Panc1 (cell line): ENCODE data around the gene CADPS2. TPM values are rescaled to one million over a fixed set of nuclear protein-coding genes. Genes with fewer than 3 reads are reported as not detected.

Experiments used
- ATAC-seq: fragments of 200-7000 bp; cut with Tn5 transposase; 2 replicates; pipeline ENCODE4 v1.9.1; 2020; ENCODE audit warnings: mild to moderate bottlenecking, moderate library complexity
- BruUV-seq: library from RNA; stranded (reverse); fragments of 400-500 nt; replicated peaks from 2 replicates; lab custom pipeline; 2021; lab: Mats Ljungman, UMichigan
- CTCF ChIA-PET: fragments of 300-600 bp; sonication (Branson Sonifier 250); formaldehyde crosslinking; loops from one replicate; lab custom pipeline; 2022; ENCODE audit warnings: antibody characterized with exemption; lab: Charles Lee
- POLR2A ChIA-PET: fragments of 300-600 bp; sonication (Branson Sonifier 250); formaldehyde crosslinking; loops from one replicate; lab custom pipeline; 2022; ENCODE audit warnings: antibody characterized with exemption; lab: Charles Lee
- DNase-seq: peaks from one replicate; pipeline ENCODE4 v3.0.0-alpha.2; 2010; ENCODE audit warnings: low read depth, low spot score
- H3K27ac ChIP-seq: 2 replicates; pipeline ENCODE4 v1.5.1; 2011; ENCODE audit warnings: mild to moderate bottlenecking, low read length, inconsistent platforms
- H3K27me3 ChIP-seq: fragments of 200-500 bp; sonication (Bioruptor generic); 2 replicates; pipeline ENCODE4 v1.6.0; 2014; ENCODE audit warnings: low read length, inconsistent platforms; ENCODE audit not compliant: control insufficient read depth, insufficient read depth
- H3K36me3 ChIP-seq: fragments of 200-500 bp; sonication (Bioruptor generic); 2 replicates; pipeline ENCODE4 v1.5.1; 2014; ENCODE audit warnings: inconsistent platforms, mild to moderate bottlenecking, low read length, moderate library complexity; ENCODE audit not compliant: control insufficient read depth, insufficient read depth
- H3K4me1 ChIP-seq: 2 replicates; pipeline ENCODE4 v1.5.1; 2011; ENCODE audit warnings: inconsistent platforms, mild to moderate bottlenecking, low read length, moderate library complexity; ENCODE audit not compliant: control insufficient read depth, insufficient read depth
- H3K4me3 ChIP-seq, 2 experiments: 2 replicates each; pipeline ENCODE4 v1.5.1; 2011 to 2012; ENCODE audit warnings: low read depth in 2 of 2, low read length in 2 of 2, mild to moderate bottlenecking in 2 of 2, inconsistent platforms in 1 of 2, moderate library complexity in 1 of 2
- H3K9me3 ChIP-seq: fragments of 200-500 bp; sonication (Bioruptor generic); 2 replicates; pipeline ENCODE4 v1.5.1; 2014; ENCODE audit warnings: low read depth, mild to moderate bottlenecking, inconsistent platforms, low read length, moderate library complexity; ENCODE audit not compliant: control insufficient read depth, insufficient read depth
- POLR2AphosphoS5 ChIP-seq: IDR thresholded peaks from 2 replicates; pipeline ENCODE4 v1.6.1; 2012; ENCODE audit warnings: mild to moderate bottlenecking, low read depth, low read length, moderate library complexity
- SIN3A ChIP-seq: IDR thresholded peaks from 2 replicates; pipeline ENCODE4 v1.6.1; 2012; ENCODE audit warnings: low read depth, mild to moderate bottlenecking, low read length, moderate library complexity, borderline replicate concordance; ENCODE audit not compliant: insufficient read depth
- TCF7L2 ChIP-seq: IDR thresholded peaks from 2 replicates; pipeline ENCODE4 v1.6.1; 2011; ENCODE audit warnings: mild to moderate bottlenecking, low read depth, low read length, inconsistent platforms
- in situ Hi-C: cut with HindIII; loops from 2 replicates; pipeline ENCODE4 v1.10.0; 2016; ENCODE audit warnings: low sequenced_read_pairs, low pct_unique_long_range_greater_than_20kb
- intact Hi-C: fragments of 100-400 bp; cut with micrococcal nuclease; formaldehyde crosslinking; loops from one replicate; pipeline ENCODE4 v1.10.0; 2022; ENCODE audit not compliant: unreplicated experiment
- total RNA-seq: library from RNA; stranded (reverse); gene quantifications from one replicate; pipeline ENCODE4 v1.2.1, GENCODE V29; 2021; ENCODE audit not compliant: unreplicated experiment
- TF ChIP-seq, protein P1 (sequence below), 2 experiments: IDR thresholded peaks; 2 replicates each; pipeline ENCODE4 v1.6.1; 2011 to 2012; ENCODE audit warnings: low read depth in 2 of 2, control low read depth in 1 of 2, low read length in 1 of 2, mild to moderate bottlenecking in 1 of 2, moderate library complexity in 1 of 2; ENCODE audit not compliant: insufficient read depth in 1 of 2
- TF ChIP-seq, protein P2 (sequence below): fragments of 450-650 bp; IDR thresholded peaks from 2 replicates; pipeline ENCODE4 v1.5.1; 2017; ENCODE audit warnings: mild to moderate bottlenecking

Gene CADPS2
- total RNA-seq, 1 experiment from 2014 or later: 1.6 TPM

DNA sequence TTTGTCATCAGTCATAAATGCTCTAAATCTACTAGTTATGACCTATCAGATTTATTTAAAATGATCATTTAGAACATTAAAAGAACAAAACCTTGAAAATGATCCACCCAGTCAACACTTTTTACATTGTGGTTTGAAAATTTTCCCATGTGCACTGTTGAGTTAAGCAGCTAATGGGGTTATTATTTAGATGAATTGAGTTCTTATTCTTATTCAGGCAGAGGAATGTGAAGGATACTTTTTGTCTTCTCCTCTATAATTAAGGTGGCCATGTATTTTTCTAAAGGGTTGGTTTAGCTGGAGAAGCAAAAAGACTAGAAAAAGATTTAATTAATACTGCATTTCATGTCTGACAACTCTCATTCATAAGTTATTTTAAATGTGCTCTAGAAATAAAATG, 506.8 kb downstream of the CADPS2 start:
- BruUV-seq: no TSS peak
- intact Hi-C loops: no loop called here
- TF ChIP-seq SIN3A (no peak), POLR2AphosphoS5 (no peak), TCF7L2 (no peak)
- TF ChIP-seq, protein P1, sequence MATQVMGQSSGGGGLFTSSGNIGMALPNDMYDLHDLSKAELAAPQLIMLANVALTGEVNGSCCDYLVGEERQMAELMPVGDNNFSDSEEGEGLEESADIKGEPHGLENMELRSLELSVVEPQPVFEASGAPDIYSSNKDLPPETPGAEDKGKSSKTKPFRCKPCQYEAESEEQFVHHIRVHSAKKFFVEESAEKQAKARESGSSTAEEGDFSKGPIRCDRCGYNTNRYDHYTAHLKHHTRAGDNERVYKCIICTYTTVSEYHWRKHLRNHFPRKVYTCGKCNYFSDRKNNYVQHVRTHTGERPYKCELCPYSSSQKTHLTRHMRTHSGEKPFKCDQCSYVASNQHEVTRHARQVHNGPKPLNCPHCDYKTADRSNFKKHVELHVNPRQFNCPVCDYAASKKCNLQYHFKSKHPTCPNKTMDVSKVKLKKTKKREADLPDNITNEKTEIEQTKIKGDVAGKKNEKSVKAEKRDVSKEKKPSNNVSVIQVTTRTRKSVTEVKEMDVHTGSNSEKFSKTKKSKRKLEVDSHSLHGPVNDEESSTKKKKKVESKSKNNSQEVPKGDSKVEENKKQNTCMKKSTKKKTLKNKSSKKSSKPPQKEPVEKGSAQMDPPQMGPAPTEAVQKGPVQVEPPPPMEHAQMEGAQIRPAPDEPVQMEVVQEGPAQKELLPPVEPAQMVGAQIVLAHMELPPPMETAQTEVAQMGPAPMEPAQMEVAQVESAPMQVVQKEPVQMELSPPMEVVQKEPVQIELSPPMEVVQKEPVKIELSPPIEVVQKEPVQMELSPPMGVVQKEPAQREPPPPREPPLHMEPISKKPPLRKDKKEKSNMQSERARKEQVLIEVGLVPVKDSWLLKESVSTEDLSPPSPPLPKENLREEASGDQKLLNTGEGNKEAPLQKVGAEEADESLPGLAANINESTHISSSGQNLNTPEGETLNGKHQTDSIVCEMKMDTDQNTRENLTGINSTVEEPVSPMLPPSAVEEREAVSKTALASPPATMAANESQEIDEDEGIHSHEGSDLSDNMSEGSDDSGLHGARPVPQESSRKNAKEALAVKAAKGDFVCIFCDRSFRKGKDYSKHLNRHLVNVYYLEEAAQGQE (IDR thresholded peaks at IDR 0.05; ENCODE audit: insufficient read depth in 1 of 2, low read depth in 2 of 2, low read length in 1 of 2): no peak
- TF ChIP-seq, protein P2, sequence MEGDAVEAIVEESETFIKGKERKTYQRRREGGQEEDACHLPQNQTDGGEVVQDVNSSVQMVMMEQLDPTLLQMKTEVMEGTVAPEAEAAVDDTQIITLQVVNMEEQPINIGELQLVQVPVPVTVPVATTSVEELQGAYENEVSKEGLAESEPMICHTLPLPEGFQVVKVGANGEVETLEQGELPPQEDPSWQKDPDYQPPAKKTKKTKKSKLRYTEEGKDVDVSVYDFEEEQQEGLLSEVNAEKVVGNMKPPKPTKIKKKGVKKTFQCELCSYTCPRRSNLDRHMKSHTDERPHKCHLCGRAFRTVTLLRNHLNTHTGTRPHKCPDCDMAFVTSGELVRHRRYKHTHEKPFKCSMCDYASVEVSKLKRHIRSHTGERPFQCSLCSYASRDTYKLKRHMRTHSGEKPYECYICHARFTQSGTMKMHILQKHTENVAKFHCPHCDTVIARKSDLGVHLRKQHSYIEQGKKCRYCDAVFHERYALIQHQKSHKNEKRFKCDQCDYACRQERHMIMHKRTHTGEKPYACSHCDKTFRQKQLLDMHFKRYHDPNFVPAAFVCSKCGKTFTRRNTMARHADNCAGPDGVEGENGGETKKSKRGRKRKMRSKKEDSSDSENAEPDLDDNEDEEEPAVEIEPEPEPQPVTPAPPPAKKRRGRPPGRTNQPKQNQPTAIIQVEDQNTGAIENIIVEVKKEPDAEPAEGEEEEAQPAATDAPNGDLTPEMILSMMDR: no peak
- ATAC-seq: no peak
- no peaks in the 10 kb centered on the region for H3K27me3 ChIP-seq
- no peaks in the 10 kb centered on the region for H3K9me3 ChIP-seq
- CTCF ChIA-PET: no interaction called here
- in situ Hi-C loops: no loop called here
- H3K27ac ChIP-seq: no peak overlapping the region
- POLR2A ChIA-PET: no interaction called here
- no peaks in the 10 kb centered on the region for H3K4me1 ChIP-seq
- no peak overlapping the region for H3K4me3 ChIP-seq
- H3K36me3 ChIP-seq: no peaks in the 10 kb centered on the region
- no peak for DNase-seq

DNA sequence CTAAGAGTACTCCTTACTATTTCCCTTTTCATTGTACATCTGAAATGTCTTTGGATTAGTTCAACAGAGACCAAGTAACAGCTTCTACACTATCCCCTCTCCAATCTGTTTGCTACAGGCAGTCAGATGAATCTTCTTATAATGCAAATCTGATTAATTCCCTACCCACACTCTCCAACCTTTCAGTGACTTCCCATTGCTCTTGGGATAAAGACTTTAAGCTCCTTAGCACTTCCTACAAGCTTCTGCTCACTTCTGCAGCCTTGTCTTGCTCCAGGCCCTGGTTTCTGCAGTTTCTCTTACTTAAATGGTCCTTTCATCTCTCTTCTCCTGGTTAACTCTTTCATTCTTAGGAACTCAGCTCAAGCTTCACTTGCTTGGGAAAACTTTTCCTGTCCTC, 516.5 kb downstream of the CADPS2 start:
- ChIA-PET CTCF (no interaction called here), POLR2A (no interaction called here)
- no peaks in the 10 kb centered on the region for H3K36me3 ChIP-seq
- H3K4me1 ChIP-seq: no peaks in the 10 kb centered on the region
- in situ Hi-C loops (no loop called here), intact Hi-C loops (no loop called here)
- no peak for TF ChIP-seq TCF7L2
- TF ChIP-seq, protein P1 (IDR thresholded peaks at IDR 0.05; ENCODE audit: insufficient read depth in 1 of 2, low read depth in 2 of 2, low read length in 1 of 2): no peak
- TF ChIP-seq, protein P2: no peak
- no peaks in the 10 kb centered on the region for H3K27me3 ChIP-seq
- H3K4me3 ChIP-seq: no peak overlapping the region
- H3K9me3 ChIP-seq: no peaks in the 10 kb centered on the region
- no TSS peak for BruUV-seq
- ATAC-seq (no peak), DNase-seq (no peak)
- no peak overlapping the region for H3K27ac ChIP-seq
